ENCODE data around the gene MYL5.

DNA sequence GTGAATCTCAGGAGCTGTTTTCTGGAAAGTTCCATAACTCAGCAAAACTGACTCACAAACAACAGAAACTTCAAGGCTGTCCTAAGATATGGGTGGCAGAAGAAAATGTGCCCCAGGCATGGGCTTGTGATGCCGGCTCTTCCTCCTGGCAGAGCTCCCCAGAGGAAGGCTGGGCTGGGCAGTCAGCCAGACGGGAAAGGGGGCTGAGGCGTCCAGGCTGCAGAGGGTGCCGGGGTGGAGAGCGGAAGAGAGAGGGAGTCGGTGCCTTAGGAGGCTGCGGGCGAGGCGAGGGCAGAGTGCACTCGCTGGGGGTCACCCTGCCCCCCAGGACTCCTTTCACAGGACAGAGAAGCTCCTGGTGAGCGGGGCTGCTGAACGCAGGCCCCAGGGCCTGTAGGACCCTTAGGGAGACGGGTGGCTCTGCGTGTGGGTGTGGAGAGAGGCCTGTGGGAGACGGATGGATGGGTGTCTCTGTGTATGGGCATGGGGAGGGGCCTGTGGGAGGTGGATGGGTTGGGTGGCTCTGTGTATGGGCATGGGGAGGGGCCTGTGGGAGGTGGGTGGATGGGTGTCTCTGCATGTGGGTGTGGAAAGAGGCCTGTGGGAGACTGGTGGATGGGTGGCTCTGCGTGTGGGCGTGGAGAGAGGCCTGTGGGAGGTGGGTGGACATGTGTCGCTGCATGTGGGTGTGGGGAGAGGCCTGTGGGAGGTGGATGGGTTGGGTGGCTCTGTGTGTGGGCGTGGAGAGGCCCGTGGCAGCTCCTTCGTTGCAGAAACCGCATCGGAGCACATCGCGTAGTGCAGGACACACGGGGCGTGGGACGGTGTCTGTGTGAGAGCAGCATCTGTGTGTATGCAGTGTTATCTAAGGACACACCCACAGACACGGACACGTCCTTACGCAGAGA, 47.2 kb downstream of the MYL5 start:
- TF ChIP-seq, protein P1, sequence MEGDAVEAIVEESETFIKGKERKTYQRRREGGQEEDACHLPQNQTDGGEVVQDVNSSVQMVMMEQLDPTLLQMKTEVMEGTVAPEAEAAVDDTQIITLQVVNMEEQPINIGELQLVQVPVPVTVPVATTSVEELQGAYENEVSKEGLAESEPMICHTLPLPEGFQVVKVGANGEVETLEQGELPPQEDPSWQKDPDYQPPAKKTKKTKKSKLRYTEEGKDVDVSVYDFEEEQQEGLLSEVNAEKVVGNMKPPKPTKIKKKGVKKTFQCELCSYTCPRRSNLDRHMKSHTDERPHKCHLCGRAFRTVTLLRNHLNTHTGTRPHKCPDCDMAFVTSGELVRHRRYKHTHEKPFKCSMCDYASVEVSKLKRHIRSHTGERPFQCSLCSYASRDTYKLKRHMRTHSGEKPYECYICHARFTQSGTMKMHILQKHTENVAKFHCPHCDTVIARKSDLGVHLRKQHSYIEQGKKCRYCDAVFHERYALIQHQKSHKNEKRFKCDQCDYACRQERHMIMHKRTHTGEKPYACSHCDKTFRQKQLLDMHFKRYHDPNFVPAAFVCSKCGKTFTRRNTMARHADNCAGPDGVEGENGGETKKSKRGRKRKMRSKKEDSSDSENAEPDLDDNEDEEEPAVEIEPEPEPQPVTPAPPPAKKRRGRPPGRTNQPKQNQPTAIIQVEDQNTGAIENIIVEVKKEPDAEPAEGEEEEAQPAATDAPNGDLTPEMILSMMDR (IDR thresholded peaks at IDR 0.05; ENCODE audit: insufficient read depth, low read depth, low read length): no peak
- no peak for TF ChIP-seq EZH2 (IDR thresholded peaks at IDR 0.05; ENCODE audit: insufficient read depth, low read length)
